Measurements from ENCODE around the gene LRRFIP2.

The LRRFIP2 gene

GRCh38 chr3:37015642-37016041, 158.7 kb downstream of the LRRFIP2 start:
- H3K27ac ChIP-seq (replicated peaks), result no peak overlapping the region
- H3K27me3 ChIP-seq (ENCODE audit: insufficient read depth, poor library complexity, severe bottlenecking), result no peaks in the 10 kb centered on the region
- TF ChIP-seq POLR2AphosphoS5 (IDR thresholded peaks at IDR 0.05; ENCODE audit: low read depth), result no peak
- no peak for TF ChIP-seq SPI1 (IDR thresholded peaks at IDR 0.05; ENCODE audit: borderline replicate concordance, low read depth)
- TF ChIP-seq GABPA (IDR thresholded peaks at IDR 0.05; ENCODE audit: low read depth), result no peak
- no peak for TF ChIP-seq REST (IDR thresholded peaks at IDR 0.05; ENCODE audit: insufficient replicate concordance, low read depth)
- no peak for TF ChIP-seq CTCF (IDR thresholded peaks at IDR 0.05; ENCODE audit: insufficient read depth, low read length)
- DNase-seq (ENCODE audit: low read depth in 1 of 2, low spot score in 1 of 2), result no peak
- no peak overlapping the region for H3K4me3 ChIP-seq (replicated peaks; ENCODE audit: insufficient read depth, low read length)

GRCh38 chr3:37014620-37015019, 159.8 kb downstream of the LRRFIP2 start:
- no peak overlapping the region for H3K4me3 ChIP-seq (replicated peaks; ENCODE audit: insufficient read depth, low read length)
- DNase-seq (ENCODE audit: low read depth in 1 of 2, low spot score in 1 of 2), result no peak
- TF ChIP-seq SPI1 (IDR thresholded peaks at IDR 0.05; ENCODE audit: borderline replicate concordance, low read depth) (no peak), REST (IDR thresholded peaks at IDR 0.05; ENCODE audit: insufficient replicate concordance, low read depth) (no peak), POLR2AphosphoS5 (IDR thresholded peaks at IDR 0.05; ENCODE audit: low read depth) (no peak), CTCF (IDR thresholded peaks at IDR 0.05; ENCODE audit: insufficient read depth, low read length) (no peak), GABPA (IDR thresholded peaks at IDR 0.05; ENCODE audit: low read depth) (no peak)
- H3K27me3 ChIP-seq (ENCODE audit: insufficient read depth, poor library complexity, severe bottlenecking), result no peaks in the 10 kb centered on the region
- no peak overlapping the region for H3K27ac ChIP-seq (replicated peaks)

Data from HL-60 (cell line).